ENCODE results near the gene C12orf57.

Gene C12orf57

DNA sequence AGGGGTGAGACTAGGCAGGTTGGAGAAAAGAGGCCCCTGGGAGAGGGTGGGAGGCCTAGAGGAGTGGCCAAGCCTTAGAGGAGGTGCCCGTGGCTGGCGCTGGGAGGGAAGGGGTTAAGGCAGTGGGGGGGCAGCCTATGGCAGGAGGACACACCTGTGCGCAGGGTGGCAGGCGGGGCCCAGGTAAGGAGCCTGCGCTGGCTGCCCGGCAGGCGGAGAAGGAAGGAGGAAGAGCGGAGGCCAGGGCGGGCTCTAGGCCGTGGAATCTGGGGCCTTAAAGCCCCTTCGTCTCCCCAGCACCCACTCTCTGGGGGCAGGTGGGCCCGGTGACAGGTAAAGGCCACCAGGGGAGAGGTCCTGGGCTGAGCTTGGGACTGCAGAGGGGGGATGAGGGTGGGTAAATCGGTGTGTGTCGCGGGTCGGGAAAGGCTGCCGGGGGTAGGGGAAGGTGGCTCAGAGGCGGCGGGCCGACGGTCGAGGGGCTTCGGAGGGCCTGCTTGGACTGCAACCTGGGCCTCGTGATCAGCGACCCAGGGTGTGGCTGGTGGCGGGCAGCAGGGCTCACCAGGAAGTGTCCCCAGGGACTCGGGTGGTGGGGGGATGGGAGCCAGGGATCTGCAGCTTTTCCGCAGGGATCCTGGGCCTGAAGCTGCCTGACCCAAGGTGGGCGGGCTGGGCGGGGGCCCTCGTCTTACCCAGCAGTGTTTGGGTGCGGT lies 19.4 kb downstream of the C12orf57 start:
- DNase-seq (ENCODE audit: low read depth): no peak
- no peak overlapping the region for H3K4me3 ChIP-seq (ENCODE audit: control insufficient read depth, low read depth, low read length)
- TF ChIP-seq, protein P1, sequence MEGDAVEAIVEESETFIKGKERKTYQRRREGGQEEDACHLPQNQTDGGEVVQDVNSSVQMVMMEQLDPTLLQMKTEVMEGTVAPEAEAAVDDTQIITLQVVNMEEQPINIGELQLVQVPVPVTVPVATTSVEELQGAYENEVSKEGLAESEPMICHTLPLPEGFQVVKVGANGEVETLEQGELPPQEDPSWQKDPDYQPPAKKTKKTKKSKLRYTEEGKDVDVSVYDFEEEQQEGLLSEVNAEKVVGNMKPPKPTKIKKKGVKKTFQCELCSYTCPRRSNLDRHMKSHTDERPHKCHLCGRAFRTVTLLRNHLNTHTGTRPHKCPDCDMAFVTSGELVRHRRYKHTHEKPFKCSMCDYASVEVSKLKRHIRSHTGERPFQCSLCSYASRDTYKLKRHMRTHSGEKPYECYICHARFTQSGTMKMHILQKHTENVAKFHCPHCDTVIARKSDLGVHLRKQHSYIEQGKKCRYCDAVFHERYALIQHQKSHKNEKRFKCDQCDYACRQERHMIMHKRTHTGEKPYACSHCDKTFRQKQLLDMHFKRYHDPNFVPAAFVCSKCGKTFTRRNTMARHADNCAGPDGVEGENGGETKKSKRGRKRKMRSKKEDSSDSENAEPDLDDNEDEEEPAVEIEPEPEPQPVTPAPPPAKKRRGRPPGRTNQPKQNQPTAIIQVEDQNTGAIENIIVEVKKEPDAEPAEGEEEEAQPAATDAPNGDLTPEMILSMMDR (conservative IDR thresholded peaks at IDR 0.05; ENCODE audit: control insufficient read depth, insufficient read depth, low read depth, low read length): no peak

DNA sequence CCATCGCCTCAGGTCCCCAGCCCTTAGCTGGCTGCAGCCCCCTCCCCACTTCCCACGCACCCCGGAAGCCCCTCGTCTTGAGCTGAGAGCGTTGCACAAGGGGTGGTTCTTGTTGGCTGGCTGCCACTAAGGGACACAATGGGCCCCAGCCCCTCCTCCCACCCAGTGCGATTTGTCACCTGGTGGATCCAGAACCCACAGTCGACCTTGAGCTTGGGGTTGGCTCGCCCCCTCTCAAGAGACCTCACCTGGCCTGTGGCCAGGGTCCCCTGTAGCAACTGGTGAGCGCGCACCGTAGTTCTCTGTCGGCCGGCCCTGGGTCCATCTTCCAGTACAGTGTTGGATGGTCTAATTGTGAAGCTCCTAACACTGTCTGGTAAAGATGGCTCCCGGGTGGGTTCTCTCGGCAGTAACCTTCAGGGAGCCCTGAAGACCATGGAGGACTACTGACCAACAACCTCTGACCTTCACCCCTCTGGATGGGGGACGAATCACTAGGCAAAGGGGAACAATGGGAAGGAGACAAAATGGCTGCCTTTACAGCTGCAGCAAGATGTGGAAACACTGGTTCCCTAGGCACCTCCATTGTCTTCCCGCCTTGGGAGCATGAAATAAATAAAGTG lies 20.1 kb downstream of the C12orf57 start:
- TF ChIP-seq, protein P1 (conservative IDR thresholded peaks at IDR 0.05; ENCODE audit: control insufficient read depth, insufficient read depth, low read depth, low read length): no peak
- no peak for DNase-seq (ENCODE audit: low read depth)
- no peak overlapping the region for H3K4me3 ChIP-seq (ENCODE audit: control insufficient read depth, low read depth, low read length)

DNA sequence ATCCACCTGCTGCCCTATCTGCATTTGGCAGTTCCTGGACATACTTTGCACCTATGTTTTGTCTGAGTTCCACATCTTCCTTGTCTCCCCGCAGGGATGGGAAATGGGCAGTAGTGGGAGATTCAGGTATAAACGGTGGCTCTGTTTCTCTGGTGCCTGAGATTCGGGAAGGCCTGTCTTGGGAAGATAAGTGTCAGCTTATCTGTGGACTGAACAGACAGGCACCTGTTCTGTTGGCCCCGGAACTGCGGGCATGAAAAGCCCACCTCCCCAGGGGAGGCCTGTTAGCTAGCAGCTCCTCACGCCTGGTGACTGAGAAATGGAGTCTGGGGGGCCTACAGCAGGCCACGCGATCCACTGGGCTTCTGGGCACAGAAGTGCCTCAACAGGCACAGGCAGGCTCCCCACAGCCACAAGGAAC lies 20.8 kb downstream of the C12orf57 start:
- no peak overlapping the region for H3K4me3 ChIP-seq (ENCODE audit: control insufficient read depth, low read depth, low read length)
- TF ChIP-seq, protein P1 (conservative IDR thresholded peaks at IDR 0.05; ENCODE audit: control insufficient read depth, insufficient read depth, low read depth, low read length): no peak
- no peak for DNase-seq (ENCODE audit: low read depth)

GRCh38 chr12:6965026-6965661 lies 21.3 kb downstream of the C12orf57 start:
- peak; percentile 85 for DNase-seq (ENCODE audit: low read depth)
- no peak overlapping the region for H3K4me3 ChIP-seq (ENCODE audit: control insufficient read depth, low read depth, low read length)
- TF ChIP-seq, protein P1 (conservative IDR thresholded peaks at IDR 0.05; ENCODE audit: control insufficient read depth, insufficient read depth, low read depth, low read length): peak; percentile 85

- TF ChIP-seq, protein P1 (conservative IDR thresholded peaks at IDR 0.05; ENCODE audit: control insufficient read depth, insufficient read depth, low read depth, low read length): no peak
- H3K4me3 ChIP-seq (ENCODE audit: control insufficient read depth, low read depth, low read length): no peak overlapping the region
- no peak for DNase-seq (ENCODE audit: low read depth)
Observed at GRCh38 chr12:6965714-6966113, 21.9 kb downstream of the C12orf57 start.

GRCh38 chr12:6966351-6966750 lies 22.5 kb downstream of the C12orf57 start:
- TF ChIP-seq, protein P1 (conservative IDR thresholded peaks at IDR 0.05; ENCODE audit: control insufficient read depth, insufficient read depth, low read depth, low read length): no peak
- no peak overlapping the region for H3K4me3 ChIP-seq (ENCODE audit: control insufficient read depth, low read depth, low read length)
- no peak for DNase-seq (ENCODE audit: low read depth)
